Mucosa of descending colon (tissue), 3 donors: ENCODE results near the gene NCR3LG1. TPM values are rescaled to one million over a fixed set of nuclear protein-coding genes. Genes with fewer than 3 reads are reported as not detected.

Experiments
- ATAC-seq: fragments of 200-7000 bp; cut with Tn5 transposase; one replicate; pipeline ENCODE4 v1.9.1; 2020; ENCODE audit warnings: mild to moderate bottlenecking, moderate library complexity
- DNase-seq, 3 donors: peaks; one replicate each; pipeline ENCODE4 v3.0.0-alpha.2; 2020
- H3K36me3 ChIP-seq: fragments of 200-600 bp; one replicate; pipeline ENCODE4 v1.8.0; 2021; ENCODE audit warnings: low read depth, mild to moderate bottlenecking
- H3K4me1 ChIP-seq: fragments of 200-600 bp; one replicate; pipeline ENCODE4 v1.8.0; 2021; ENCODE audit warnings: low read depth, mild to moderate bottlenecking
- H3K4me3 ChIP-seq: fragments of 200-600 bp; one replicate; pipeline ENCODE4 v1.8.0; 2021; ENCODE audit warnings: mild to moderate bottlenecking
- H3K9me3 ChIP-seq: fragments of 200-600 bp; one replicate; pipeline ENCODE4 v1.8.0; 2021; ENCODE audit warnings: mild to moderate bottlenecking
- intact Hi-C, 2 donors: fragments of 100-400 bp; cut with DNase I in 1 of 2; cut with micrococcal nuclease in 1 of 2; formaldehyde crosslinking; loops; one replicate each; pipeline versions ENCODE4 v1.11.0 to v1.11.1; 2022; cut with DNase I, micrococcal nuclease
- total RNA-seq, 3 donors: library from RNA; stranded (reverse); fragmentation: NEBNext Ultra II Directional in 2 of 3; extraction: Animal tissue kit (Norgen Biotek cat#: 25700) in 2 of 3; gene quantifications; one replicate each; pipeline versions ENCODE4 v1.2.1 to v1.2.4, GENCODE V29; 2021 to 2023
- TF ChIP-seq, protein P1 (sequence below): fragments of 200-600 bp; IDR thresholded peaks from one replicate; pipeline ENCODE4 v1.8.0; 2022; ENCODE audit warnings: antibody characterized with exemption, mild to moderate bottlenecking
- donor health status: DM: no; HTN: no; CAD: no; lungs with moderate emphysema.
- donor health status: DM: no; HTN: no; CAD: no.
- donor health status: DM: no; HTN: yes; CAD: no.

Gene NCR3LG1
- total RNA-seq, 3 donors from 2014 or later = 6.0 to 16.7 (median 10.7) TPM

- DNase-seq (no peak), ATAC-seq (no peak)
- no peaks in the 10 kb centered on the region for H3K4me1 ChIP-seq
- peaks cover 35% of the 10 kb centered on the region for H3K9me3 ChIP-seq
- peaks cover 14% of the 10 kb centered on the region for H3K36me3 ChIP-seq
- intact Hi-C loops = no loop called here
- TF ChIP-seq, protein P1, sequence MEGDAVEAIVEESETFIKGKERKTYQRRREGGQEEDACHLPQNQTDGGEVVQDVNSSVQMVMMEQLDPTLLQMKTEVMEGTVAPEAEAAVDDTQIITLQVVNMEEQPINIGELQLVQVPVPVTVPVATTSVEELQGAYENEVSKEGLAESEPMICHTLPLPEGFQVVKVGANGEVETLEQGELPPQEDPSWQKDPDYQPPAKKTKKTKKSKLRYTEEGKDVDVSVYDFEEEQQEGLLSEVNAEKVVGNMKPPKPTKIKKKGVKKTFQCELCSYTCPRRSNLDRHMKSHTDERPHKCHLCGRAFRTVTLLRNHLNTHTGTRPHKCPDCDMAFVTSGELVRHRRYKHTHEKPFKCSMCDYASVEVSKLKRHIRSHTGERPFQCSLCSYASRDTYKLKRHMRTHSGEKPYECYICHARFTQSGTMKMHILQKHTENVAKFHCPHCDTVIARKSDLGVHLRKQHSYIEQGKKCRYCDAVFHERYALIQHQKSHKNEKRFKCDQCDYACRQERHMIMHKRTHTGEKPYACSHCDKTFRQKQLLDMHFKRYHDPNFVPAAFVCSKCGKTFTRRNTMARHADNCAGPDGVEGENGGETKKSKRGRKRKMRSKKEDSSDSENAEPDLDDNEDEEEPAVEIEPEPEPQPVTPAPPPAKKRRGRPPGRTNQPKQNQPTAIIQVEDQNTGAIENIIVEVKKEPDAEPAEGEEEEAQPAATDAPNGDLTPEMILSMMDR = no peak
- no peak overlapping the region for H3K4me3 ChIP-seq
Measured at GRCh38 chr11:17366495-17366894, 14.9 kb downstream of the NCR3LG1 start.

- intact Hi-C loops = no loop called here
- Histone ChIP-seq H3K9me3 (peaks cover 53% of the 10 kb centered on the region), H3K4me3 (no peak overlapping the region), H3K36me3 (peaks cover 14% of the 10 kb centered on the region), H3K4me1 (no peaks in the 10 kb centered on the region)
- ATAC-seq = no peak
- DNase-seq = no peak
- TF ChIP-seq, protein P1 = no peak
Measured at GRCh38 chr11:17368551-17368950, 17.0 kb downstream of the NCR3LG1 start.

GRCh38 chr11:17369094-17369493, 17.5 kb downstream of the NCR3LG1 start:
- TF ChIP-seq, protein P1 = no peak
- H3K9me3 ChIP-seq = peaks cover 58% of the 10 kb centered on the region
- DNase-seq (no peak), ATAC-seq (no peak)
- no peaks in the 10 kb centered on the region for H3K4me1 ChIP-seq
- H3K36me3 ChIP-seq = peaks cover 14% of the 10 kb centered on the region
- intact Hi-C loops = no loop called here
- H3K4me3 ChIP-seq = no peak overlapping the region

GRCh38 chr11:17369684-17370243, 18.2 kb downstream of the NCR3LG1 start:
- peaks cover 14% of the 10 kb centered on the region for H3K36me3 ChIP-seq
- peaks cover 61% of the 10 kb centered on the region for H3K9me3 ChIP-seq
- H3K4me1 ChIP-seq = no peaks in the 10 kb centered on the region
- TF ChIP-seq, protein P1 = no peak
- no peak for DNase-seq
- no peak for ATAC-seq
- no peak overlapping the region for H3K4me3 ChIP-seq
- intact Hi-C loops = no loop called here

- no peak overlapping the region for H3K4me3 ChIP-seq
- DNase-seq = no peak
- TF ChIP-seq, protein P1 = no peak
- H3K9me3 ChIP-seq = peaks cover 61% of the 10 kb centered on the region
- no peak for ATAC-seq
- intact Hi-C loops = no loop called here
- H3K36me3 ChIP-seq = peaks cover 14% of the 10 kb centered on the region
- no peaks in the 10 kb centered on the region for H3K4me1 ChIP-seq
Measured at GRCh38 chr11:17371614-17372013, 20.0 kb downstream of the NCR3LG1 start.

DNA sequence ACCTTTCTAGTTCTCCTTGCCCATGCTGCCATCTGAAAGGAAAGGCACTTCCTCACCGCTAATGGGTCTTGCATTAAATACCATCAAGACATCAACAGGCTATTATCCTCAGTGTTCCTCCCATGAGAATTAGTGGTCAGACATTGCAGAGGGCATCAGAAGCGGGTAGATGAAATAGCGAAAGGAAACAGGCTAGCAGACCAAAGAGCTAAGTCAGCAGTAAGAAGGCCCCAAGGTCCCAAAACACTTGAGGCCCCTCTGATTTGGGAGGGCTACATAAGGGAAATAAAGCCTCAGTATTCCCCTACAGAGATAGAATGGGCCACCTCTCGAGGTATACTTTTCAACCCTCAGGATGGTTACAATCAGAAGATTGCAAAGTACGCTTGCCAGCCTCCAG, 23.9 kb downstream of the NCR3LG1 start:
- intact Hi-C loops = no loop called here
- ATAC-seq = no peak
- Histone ChIP-seq H3K4me3 (no peak overlapping the region), H3K36me3 (no peaks in the 10 kb centered on the region), H3K4me1 (no peaks in the 10 kb centered on the region), H3K9me3 (peaks cover 36% of the 10 kb centered on the region)
- DNase-seq = no peak
- TF ChIP-seq, protein P1 = no peak
